GM12801 (cell line): ENCODE measurements around the gene TEKT2.

Experiments
- CTCF ChIP-seq: IDR thresholded peaks from one replicate; pipeline ENCODE4 v1.5.1; 2011; ENCODE audit warnings: control low read depth; ENCODE audit not compliant: insufficient read length; ENCODE audit errors: extremely low read depth

TEKT2 gene

GRCh38 chr1:36062315-36062714 is 21.6 kb upstream of the TEKT2 start:
- TF ChIP-seq CTCF: no peak

DNA sequence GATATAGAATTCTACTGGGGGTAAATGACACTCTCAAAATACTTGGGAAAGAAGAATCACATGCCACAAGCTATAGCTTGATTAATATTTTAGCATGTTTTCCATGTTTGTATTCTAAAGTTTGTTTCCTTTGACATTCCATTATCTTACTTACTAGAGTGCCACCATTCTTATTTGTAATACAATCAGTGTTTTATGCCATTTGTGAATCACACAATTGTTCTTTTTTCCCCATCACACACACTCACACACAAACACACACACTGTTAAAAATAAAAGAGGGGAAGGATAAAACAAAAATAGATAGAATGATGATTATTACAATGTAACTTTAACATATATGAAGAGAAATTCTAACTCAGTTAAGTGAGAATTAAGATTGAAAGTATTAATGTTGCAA is 16.0 kb upstream of the TEKT2 start:
- no peak for TF ChIP-seq CTCF

- no peak for TF ChIP-seq CTCF
These were observed 15.0 kb upstream of the TEKT2 start for GRCh38 chr1:36068866-36069265.

- no peak for TF ChIP-seq CTCF
These were observed 13.5 kb upstream of the TEKT2 start for GRCh38 chr1:36070349-36070748.

DNA sequence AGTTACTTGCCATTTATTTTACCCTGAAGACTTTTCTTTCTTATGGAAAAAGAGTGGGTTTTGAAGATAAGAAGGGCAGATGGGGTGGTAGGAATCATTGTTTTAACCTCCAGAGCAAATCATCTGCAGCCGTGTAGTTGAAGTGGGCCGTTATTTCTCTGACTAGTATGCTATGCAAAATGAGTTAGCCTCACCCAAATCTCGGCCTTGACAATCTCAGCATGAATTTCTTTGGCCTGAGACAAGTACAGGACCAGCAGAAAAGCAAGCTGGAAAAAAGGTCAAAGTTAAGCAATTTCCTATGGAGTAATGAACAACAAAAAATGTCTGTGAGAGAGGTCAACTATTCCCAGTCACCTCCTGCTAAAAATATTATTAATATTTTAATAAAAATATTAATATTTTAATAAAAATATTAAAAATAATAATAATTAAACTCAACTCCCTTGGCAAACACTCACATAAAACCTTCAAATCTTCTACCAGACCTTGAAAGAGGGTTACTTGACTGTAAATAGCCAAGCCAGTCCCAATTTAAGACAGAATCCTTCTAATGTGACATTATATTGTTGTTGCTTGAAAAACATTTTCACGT is 6.8 kb upstream of the TEKT2 start:
- TF ChIP-seq CTCF: no peak

GRCh38 chr1:36080236-36080635 is 3.7 kb upstream of the TEKT2 start:
- TF ChIP-seq CTCF: no peak

DNA sequence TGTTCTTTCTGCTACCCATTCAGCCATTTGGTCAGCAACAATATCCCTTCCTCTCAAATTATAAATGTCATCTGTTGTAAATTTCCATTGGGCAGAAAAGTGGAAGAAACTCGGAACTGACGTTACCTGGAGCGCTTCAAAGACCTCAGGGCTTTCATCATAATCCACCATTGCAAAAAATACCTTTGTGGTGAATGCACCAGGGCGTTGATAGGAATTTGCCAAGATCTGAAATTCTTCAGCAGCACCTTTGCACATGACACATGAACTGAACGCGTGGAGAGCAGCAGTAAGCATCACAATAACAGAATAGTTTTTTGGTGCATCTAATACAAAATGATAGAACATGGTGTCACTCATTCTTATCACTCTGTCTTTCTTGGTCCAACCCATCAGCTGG is 3.1 kb upstream of the TEKT2 start:
- TF ChIP-seq CTCF: no peak
